Renal cortex interstitium (tissue), 11 donors: Measurements from ENCODE around the gene CTXN3. TPM values are rescaled to one million over a fixed set of nuclear protein-coding genes. Genes with fewer than 3 reads are reported as not detected.

ENCODE experiments used
- DNase-seq, 11 donors: peaks; one replicate each; pipeline ENCODE4 v3.0.0-alpha.2; 2013; ENCODE audit warnings: low read depth in 9 of 11, low spot score in 4 of 11; ENCODE audit errors: extremely low read depth in 1 of 11
- polyA plus RNA-seq, 3 donors: library from polyadenylated mRNA; unstranded; fragments of 120-200 nt; gene quantifications; one replicate each; pipeline ENCODE4 v1.2.1, GENCODE V29; 2013; ENCODE audit not compliant: insufficient read length in 3 of 3

Gene CTXN3
- polyA plus RNA-seq, 3 donors = 0.09 TPM; not detected in 2

DNA sequence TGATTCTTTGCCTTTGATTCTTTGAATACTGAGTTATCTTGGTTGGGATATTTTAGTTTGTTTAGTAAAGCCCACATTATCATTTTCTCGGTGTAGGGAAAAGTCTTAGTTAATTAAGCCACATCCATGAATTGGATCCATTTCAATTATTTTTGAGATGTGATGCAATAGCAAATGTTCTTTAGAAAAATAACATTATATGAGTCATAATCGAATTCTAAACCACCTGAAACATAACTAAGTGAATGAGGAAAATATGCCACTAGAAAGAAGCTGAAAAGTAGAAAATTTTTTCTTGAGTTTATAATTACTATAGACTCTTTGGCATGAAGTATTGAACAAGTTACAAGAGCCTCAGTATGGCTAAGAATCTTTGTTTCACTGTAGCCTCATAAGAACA lies 36.8 kb downstream of the CTXN3 start:
- no peak for DNase-seq

DNA sequence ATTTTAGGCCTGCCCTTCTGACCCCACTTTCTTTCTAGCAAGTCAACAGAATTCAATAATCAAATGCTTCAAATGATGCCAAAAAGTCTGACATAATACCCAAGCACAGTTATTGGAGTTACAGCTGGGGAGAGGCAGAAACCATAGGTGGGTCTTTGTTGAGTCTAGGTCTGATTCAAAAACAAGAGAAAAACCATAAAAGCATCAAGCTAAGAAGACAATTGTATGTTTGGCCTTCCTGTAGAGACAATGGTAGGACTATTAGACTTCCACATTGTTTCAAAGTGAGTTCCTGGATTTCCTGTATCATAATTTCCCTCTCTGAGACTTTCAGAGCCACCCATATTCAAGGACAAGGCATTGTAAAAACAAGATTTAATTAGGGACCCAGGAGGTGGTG lies 37.5 kb downstream of the CTXN3 start:
- no peak for DNase-seq

DNA sequence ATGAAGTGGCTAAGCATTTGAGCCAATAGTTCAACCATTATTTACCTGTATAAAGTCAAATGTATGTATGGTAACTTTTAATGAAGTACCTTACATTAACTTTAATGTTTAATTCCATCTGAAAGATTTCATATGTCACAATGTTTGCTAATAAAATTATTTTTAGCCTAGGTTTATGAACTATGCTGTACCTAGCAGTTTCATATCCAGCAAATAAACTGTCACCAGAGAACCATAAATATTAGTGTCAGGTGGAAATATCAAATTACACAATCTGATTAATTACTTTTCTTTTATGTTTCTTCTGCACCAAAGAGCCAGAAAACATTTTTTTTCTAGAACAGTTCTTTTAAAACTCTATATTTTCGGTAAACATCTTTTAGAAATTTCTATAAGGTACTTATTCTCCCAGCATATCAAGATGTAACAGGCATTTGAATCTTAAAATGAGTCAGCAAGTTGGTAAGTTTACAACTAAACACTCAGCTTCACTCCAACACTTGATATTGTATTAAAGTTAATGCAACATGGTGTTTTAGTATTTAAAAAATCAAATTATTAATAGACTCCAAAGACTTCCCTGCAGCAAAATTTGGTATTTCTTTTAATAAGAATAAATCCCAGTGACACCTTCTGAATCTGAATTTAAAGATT lies 45.8 kb downstream of the CTXN3 start:
- DNase-seq = no peak

DNA sequence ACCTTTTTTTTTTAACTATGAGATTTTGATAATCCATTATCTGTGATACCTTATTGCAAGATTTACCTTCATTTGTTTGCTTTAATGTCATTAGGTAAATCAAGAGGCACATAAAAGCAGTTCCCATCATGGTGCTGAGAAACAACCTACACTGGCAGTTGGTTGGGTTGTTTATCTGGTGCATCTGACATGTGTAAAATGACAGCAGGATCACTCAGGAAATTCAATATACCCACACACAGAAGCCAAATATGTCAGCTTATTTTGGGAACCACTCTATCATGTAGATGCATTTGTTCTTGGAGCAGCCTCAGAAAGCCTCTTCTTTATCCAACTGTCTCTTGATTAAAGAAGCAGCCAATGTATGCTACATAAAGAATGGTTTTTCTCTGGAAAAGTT lies 46.5 kb downstream of the CTXN3 start:
- DNase-seq = no peak

DNA sequence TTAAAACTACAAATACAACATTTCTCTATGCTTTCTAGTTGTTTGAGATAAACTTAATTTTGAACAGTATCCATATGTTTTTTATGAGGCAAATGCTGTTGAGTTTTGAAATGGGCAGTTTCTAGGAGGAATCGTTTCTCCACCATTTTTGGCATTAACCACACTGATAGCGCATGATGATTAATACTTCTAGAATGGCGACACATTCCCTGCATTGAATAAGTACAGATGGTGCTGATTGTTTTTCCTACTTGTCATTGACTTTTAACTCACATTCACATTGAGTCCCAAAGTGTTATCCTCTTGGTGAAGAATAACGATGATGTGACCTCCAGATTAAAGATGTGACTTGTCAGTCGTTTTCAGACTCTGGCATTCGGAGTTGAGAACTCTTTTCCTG lies 47.8 kb downstream of the CTXN3 start:
- no peak for DNase-seq

DNA sequence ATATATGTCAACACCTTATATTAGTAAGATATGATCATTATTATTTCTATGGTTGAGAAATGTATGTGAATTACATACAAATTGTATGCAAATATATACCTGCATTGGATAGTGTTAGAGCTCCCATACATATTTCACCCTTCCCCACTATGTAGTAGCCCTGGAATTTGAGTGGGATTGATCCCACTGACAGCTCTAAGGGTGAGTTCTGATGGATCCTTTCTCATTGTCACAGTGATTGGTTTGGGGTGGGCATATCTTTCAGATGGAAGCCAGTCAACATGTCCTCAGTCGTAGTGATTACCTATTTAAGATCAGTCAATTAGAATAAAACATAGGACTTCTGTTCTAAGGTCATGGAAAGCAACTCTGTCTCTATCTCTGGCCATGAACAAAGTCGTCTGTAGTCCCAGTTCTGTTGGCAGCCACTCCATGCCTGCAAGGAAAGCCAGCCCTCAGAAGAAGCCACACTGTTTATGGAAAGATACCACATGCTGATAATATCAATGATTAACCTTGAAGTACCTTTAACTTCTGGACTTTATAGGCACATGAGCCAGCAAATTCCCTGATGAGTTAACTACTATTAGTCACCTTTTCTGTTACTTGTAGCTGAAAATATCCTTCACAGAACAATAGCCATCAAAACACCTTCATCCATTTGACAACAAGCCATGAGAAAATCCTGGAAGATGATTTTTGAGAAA lies 49.2 kb downstream of the CTXN3 start:
- no peak for DNase-seq

DNA sequence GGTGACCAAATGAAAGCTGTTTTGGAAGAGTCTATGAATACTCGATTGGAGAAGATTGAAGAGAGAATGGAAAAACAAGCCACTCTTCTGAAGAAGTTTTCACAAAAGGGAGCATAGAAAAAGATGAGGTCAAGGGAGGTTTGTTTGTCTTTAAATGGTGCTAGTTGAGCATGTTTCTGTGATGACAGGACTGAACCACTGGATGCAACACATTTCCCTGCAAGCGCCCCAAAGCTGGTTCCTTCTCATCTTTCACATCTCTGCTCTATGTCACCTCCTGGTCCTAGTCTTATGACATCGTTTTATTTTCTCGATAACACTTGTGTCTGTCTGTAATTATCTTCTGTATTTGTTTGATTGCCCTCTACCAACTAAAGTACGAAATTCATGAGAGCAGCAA lies 50.5 kb downstream of the CTXN3 start:
- DNase-seq = no peak

DNA sequence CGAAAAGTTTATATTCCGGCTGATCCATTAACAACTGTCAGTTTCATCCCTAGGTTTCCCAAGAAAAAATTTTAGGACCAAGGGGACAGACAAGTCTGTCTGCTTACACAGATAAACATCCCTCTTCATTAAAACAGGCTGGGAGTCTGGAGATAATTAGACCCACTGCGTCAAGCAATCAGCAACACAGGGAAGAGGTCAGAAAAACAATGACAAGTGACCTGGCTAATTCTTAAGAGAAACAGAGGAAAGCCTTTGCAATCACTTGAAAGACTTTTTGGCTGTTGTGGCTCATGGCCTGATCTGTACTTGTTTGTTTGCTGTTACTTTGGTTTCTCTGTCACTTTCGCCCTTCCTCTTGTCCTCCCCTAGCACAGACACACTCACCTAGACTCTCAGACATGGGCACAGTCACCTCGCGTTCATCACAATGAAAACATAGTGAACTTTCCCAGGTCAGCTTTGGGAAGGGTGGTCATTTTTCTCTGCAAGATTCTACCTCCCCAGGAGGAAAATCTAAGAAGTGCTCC lies 51.4 kb downstream of the CTXN3 start:
- no peak for DNase-seq

DNA sequence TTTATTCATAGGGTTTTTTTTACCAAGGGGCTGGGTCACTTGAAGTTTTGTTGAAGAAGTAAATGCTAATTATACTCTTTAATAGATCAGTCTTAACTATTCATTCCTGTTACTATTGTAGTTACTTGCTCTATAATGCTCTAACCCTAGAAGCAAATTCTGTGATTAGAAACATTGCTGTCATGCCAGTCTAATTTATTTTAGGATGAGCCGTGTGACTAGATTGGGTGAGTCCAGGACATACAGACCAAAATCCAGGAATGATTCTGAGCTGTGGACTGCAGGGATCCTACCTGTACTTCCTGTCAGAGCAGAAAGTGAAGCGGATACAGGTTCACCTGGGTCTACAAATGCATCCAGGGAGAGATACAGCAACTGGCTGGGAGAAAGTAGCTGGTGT lies 53.6 kb downstream of the CTXN3 start:
- no peak for DNase-seq

DNA sequence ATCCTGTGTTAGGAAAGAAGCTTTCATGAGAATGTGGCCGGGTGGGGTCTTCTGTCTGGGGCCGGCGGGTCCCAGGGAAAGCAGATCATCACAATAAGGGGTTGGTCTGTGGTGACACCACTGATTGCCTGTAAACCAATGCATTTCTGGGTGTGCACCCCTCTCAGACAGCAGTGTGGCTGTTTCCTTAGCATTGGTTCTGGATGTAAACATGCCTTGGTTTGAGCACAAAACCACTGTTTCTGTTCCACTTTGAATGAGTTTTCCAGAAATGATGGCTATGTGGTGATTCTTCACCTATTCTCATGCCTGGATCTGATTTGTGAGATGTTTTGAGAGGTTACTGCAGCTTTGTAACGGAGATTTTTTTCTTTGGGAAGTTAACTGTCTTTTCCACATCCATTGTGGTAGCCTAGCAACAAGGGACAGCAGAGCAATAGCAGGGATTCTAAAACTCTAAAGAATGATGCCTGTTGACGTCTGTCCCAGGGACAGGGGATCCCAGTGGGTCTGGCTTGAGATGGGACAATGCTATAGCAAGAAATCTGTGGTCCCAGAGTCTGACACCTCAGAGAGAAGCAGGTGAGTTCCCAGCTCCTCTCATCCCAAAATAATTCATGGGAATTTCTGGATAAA lies 54.2 kb downstream of the CTXN3 start, which contains the start of gene CCDC192:
TSS of gene CCDC192 (plus strand) at position 466 of the 636 bp plus-strand sequence. CDS start at position 521, 55 bp downstream.
- no peak for DNase-seq

DNA sequence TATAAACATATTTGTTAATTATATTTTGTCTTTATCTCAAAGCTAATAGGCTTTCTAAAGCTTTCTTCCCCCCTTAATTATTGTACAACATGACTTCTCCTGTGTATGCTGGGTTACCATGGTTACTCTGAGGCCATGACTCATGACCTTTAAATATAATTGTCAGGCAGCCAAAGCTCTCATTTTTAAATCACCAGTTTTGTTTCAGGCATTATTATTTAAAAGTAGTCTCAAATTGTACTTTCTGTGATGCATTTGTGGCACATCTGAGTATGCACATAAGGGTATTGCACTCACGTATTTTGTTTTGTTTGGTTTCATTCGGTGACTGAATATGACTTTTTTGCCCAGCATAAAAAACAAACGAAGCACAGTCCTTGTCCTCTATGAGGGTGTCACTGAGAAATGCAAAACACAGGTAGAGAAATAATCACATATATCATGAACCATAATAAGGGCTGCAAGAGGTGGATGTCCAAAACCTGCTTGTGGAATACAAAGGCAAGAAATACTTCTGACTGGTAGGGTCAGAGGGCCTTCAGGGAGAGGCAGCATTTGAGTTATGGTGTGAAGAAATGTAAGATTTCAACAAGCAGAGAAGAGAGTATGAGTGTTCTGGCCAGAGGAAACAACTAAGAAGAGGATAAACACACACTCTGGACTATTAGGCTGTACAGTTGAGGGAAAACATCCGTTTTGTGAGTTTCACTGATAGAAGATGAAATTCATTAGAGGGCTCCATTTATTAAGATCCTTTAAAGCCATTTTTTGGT lies 56.4 kb downstream of the CTXN3 start:
- no peak for DNase-seq

DNA sequence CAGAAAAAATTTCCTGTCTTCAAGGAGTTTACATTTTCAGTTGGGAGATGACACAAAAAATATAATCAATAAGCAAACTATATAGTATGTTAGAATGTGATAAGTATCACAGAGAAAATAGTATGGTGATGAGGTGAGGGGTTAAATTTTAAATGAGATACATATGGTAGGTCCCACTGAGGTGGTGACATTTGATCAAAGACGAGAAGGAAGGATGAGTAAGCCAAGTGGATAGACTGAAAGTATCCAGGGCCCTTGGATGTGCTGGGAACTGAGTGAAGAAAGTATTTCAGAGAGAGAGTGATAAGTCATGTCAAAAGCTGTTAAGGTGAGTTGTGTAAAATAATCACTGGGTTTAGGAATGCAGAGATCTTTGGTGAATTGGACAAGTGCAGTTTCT lies 57.8 kb downstream of the CTXN3 start:
- no peak for DNase-seq

DNA sequence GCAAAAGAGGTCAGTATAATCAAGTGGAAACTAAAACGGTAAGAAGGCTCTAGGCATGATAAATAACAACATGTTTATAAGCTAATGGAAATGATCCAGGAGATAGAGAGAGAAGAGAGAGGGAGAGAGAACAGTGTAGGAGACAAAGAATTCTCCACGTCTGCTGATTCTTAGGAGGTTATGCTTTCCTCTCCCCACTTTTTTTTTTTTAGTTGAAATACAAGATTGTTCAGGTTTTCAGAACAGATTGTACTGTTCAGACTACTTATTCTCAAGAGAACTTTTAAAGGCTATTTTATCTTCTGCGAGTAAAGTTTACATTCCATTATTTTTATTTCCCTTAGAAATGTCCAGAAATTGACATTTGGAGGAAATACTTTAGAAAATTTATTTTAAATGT lies 58.3 kb downstream of the CTXN3 start:
- no peak for DNase-seq

Other genes with a start within 250 kb of the CTXN3 start
- gene PRRC1, start 131.4 kb upstream of the CTXN3 start, polyA plus RNA-seq = 10 to 100 TPM; 80.9 to 83.7 (median 81.3) TPM
- gene CCDC192, start 54.3 kb downstream of the CTXN3 start, polyA plus RNA-seq = 1 to 10 TPM in 2 of 3 donors, under 1 TPM in 1; 0.93 to 1.3 (median 1.1) TPM